Endothelial cell (in vitro differentiated cells): Measurements from ENCODE around the gene DRC7. TPM values are rescaled to one million over a fixed set of nuclear protein-coding genes. Genes with fewer than 3 reads are reported as not detected.

Source experiments
- DNase-seq: peaks from one replicate; pipeline ENCODE4 v3.0.0; 2021; ENCODE audit warnings: low spot score
- H3K27ac Mint-ChIP-seq: one replicate; pipeline ENCODE4 v1.8.0; 2021; ENCODE audit warnings: mixed read lengths, inconsistent platforms; ENCODE audit not compliant: unreplicated experiment
- H3K27me3 Mint-ChIP-seq: one replicate; pipeline ENCODE4 v1.8.0; 2021; ENCODE audit warnings: mild to moderate bottlenecking, moderate library complexity, mixed read lengths, inconsistent platforms; ENCODE audit not compliant: unreplicated experiment
- H3K36me3 Mint-ChIP-seq: one replicate; pipeline ENCODE4 v1.8.0; 2021; ENCODE audit warnings: mild to moderate bottlenecking, low read depth, mixed read lengths, inconsistent platforms; ENCODE audit not compliant: unreplicated experiment
- H3K4me1 Mint-ChIP-seq: one replicate; pipeline ENCODE4 v1.8.0; 2021; ENCODE audit warnings: mild to moderate bottlenecking, mixed read lengths, inconsistent platforms; ENCODE audit not compliant: unreplicated experiment
- H3K4me3 Mint-ChIP-seq: one replicate; pipeline ENCODE4 v1.8.0; 2021; ENCODE audit warnings: mild to moderate bottlenecking, mixed read lengths, inconsistent platforms; ENCODE audit not compliant: unreplicated experiment
- H3K9me3 Mint-ChIP-seq: one replicate; pipeline ENCODE4 v1.8.0; 2021; ENCODE audit warnings: mixed read lengths, inconsistent platforms; ENCODE audit not compliant: unreplicated experiment
- total RNA-seq: library from RNA; stranded (reverse); fragmentation: NEBNext Ultra II Directional; extraction: Animal tissue kit (Norgen Biotek cat#: 25700); gene quantifications from one replicate; pipeline ENCODE4 v1.2.1, GENCODE V29; 2021; ENCODE audit not compliant: unreplicated experiment
- TF ChIP-seq, protein P1 (sequence below): fragments of 200-600 bp; sonication (generic); IDR thresholded peaks from one replicate; pipeline ENCODE4 v1.5.0; 2021; ENCODE audit warnings: antibody characterized with exemption; ENCODE audit not compliant: unreplicated experiment

The DRC7 gene
- total RNA-seq, 1 donor from 2014 or later: 1.8 TPM

GRCh38 chr16:57739756-57740422 is 45.3 kb downstream of the DRC7 start:
- DNase-seq: no peak
- Mint-ChIP-seq H3K27me3 (peaks cover 14% of the 10 kb centered on the region), H3K36me3 (peaks cover 13% of the 10 kb centered on the region), H3K4me1 (peaks cover 15% of the 10 kb centered on the region), H3K9me3 (no peaks in the 10 kb centered on the region), H3K4me3 (no peak overlapping the region), H3K27ac (no peak overlapping the region)
- TF ChIP-seq, protein P1, sequence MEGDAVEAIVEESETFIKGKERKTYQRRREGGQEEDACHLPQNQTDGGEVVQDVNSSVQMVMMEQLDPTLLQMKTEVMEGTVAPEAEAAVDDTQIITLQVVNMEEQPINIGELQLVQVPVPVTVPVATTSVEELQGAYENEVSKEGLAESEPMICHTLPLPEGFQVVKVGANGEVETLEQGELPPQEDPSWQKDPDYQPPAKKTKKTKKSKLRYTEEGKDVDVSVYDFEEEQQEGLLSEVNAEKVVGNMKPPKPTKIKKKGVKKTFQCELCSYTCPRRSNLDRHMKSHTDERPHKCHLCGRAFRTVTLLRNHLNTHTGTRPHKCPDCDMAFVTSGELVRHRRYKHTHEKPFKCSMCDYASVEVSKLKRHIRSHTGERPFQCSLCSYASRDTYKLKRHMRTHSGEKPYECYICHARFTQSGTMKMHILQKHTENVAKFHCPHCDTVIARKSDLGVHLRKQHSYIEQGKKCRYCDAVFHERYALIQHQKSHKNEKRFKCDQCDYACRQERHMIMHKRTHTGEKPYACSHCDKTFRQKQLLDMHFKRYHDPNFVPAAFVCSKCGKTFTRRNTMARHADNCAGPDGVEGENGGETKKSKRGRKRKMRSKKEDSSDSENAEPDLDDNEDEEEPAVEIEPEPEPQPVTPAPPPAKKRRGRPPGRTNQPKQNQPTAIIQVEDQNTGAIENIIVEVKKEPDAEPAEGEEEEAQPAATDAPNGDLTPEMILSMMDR: no peak

DNA sequence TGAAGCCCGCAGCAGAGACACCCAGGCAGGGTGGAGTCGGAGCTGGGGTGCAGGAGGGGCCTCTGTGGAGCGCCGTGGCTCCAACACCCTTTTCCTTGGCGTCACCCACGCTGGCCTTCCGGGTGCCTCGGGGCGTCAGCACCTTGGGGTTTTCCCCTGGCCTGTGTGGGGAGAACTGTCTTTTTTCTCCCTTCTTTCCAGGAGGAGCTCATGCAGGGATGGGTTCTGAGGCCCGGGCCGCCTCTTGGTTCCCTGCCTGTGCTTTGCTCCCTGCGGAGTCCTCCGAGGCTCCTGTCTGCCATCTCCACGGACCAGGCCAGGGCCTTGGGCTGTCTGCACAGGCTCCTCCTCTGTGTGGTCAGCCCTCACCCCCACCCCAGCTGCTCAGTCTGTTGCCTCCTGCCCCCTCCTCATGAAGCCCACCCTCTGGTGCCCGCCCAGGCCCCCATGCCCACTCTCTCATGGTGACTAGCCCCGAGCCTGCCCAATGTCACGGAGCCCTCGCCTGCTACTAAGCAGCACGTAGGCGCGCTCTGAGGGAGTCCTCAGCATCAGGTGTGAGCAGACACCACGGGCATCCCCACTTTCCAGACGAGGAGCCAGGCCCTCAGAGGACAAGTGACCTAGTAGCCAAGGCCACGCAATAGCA is 45.9 kb downstream of the DRC7 start:
- TF ChIP-seq, protein P1: no peak
- H3K4me1 Mint-ChIP-seq: peaks cover 9% of the 10 kb centered on the region
- no peak for DNase-seq

GRCh38 chr16:57741660-57742191 is 47.1 kb downstream of the DRC7 start:
- Mint-ChIP-seq H3K4me1 (peaks cover under 1% of the 10 kb centered on the region), H3K27me3 (peaks cover 2% of the 10 kb centered on the region), H3K36me3 (peaks cover 16% of the 10 kb centered on the region), H3K9me3 (no peaks in the 10 kb centered on the region), H3K4me3 (no peak overlapping the region), H3K27ac (no peak overlapping the region)
- no peak for DNase-seq
- TF ChIP-seq, protein P1: no peak

More for the DNA sequence above, 45.9 kb downstream of the DRC7 start:
- Mint-ChIP-seq H3K27ac (no peak overlapping the region), H3K36me3 (peaks cover 13% of the 10 kb centered on the region), H3K27me3 (peaks cover 7% of the 10 kb centered on the region), H3K4me3 (no peak overlapping the region), H3K9me3 (no peaks in the 10 kb centered on the region)

GRCh38 chr16:57742543-57742942 is 47.9 kb downstream of the DRC7 start:
- Mint-ChIP-seq H3K27me3 (peaks cover 1% of the 10 kb centered on the region), H3K36me3 (peaks cover 16% of the 10 kb centered on the region), H3K4me1 (no peaks in the 10 kb centered on the region), H3K9me3 (no peaks in the 10 kb centered on the region), H3K4me3 (no peak overlapping the region), H3K27ac (no peak overlapping the region)
- DNase-seq: no peak
- TF ChIP-seq, protein P1: no peak

DNA sequence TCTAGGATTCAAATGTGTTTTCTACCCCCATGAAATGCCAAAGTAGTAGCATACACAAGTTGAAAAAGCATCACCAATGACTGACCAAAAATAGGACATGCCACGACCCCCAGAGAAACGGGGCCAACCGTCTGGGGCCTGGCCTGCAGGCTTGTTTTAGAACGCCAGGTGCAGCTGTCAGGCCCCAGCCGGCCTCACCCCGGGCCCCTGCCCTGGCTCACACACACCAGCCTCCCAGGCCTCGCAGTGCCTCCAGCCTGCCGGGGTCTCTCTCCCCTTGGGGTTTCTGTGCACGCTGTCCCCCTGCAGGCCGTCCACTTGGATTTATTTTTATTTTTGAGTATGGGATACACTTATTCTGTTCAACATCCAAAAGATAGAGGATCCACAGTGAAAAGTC is 48.9 kb downstream of the DRC7 start:
- TF ChIP-seq, protein P1: no peak
- Mint-ChIP-seq H3K27ac (no peak overlapping the region), H3K27me3 (peaks cover 2% of the 10 kb centered on the region), H3K9me3 (no peaks in the 10 kb centered on the region), H3K36me3 (peaks cover 16% of the 10 kb centered on the region), H3K4me3 (no peak overlapping the region), H3K4me1 (no peaks in the 10 kb centered on the region)
- no peak for DNase-seq
